ENCODE results near the gene ARHGEF37. TPM values are rescaled to one million over a fixed set of nuclear protein-coding genes. Genes with fewer than 3 reads are reported as not detected.

ARHGEF37 gene
- total and polyA plus RNA-seq, 4 donors: 0.71 to 6.1 (median 2.7) TPM

DNA sequence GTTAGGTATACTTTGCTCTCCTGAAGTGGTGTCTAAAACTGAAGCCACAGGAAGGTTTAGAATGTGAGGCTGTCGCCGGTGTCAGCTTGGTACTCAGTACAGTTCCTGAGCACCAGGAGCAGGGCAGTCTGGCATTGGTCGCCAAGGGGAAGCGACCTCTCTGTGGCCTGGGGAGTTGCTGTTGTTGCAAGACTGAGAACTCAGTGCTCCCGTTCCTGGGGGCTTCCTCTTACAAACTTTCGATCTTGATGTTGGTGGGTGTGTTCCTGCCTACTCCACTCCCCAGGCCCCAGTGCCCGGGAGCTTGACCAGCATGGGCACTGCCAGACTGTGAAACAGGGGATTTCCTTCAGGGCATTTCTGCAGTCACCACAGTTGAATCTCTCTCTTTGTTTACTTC, 96.4 kb downstream of the ARHGEF37 start:
- no peaks in the 10 kb centered on the region for H3K27me3 ChIP-seq (ENCODE audit: control insufficient read depth in 4 of 4, insufficient read depth in 4 of 4, low read length in 3 of 4)
- H3K9me3 ChIP-seq (ENCODE audit: control insufficient read depth in 4 of 4, low read length in 3 of 4): no peaks in the 10 kb centered on the region
- TF ChIP-seq SP1 (IDR thresholded peaks at IDR 0.05) (no peak), HNF4G (IDR thresholded peaks at IDR 0.05) (no peak), FOXA1 (IDR thresholded peaks at IDR 0.05) (no peak), RXRA (IDR thresholded peaks at IDR 0.05) (no peak), YY1 (IDR thresholded peaks at IDR 0.05) (no peak), FOXA2 (IDR thresholded peaks at IDR 0.05) (no peak), NR2F2 (IDR thresholded peaks at IDR 0.05) (no peak), HNF4A (conservative IDR thresholded peaks at IDR 0.05) (no peak), EGR1 (IDR thresholded peaks at IDR 0.05; ENCODE audit: low read depth in 2 of 2) (no peak), TAF1 (conservative IDR thresholded peaks at IDR 0.05) (no peak), JUND (IDR thresholded peaks at IDR 0.05) (no peak), RAD21 (IDR thresholded peaks at IDR 0.05) (no peak), GABPA (IDR thresholded peaks at IDR 0.05 in 1 of 2, conservative IDR thresholded peaks at IDR 0.05 in 1 of 2) (no peak)
- TF ChIP-seq, protein P1, sequence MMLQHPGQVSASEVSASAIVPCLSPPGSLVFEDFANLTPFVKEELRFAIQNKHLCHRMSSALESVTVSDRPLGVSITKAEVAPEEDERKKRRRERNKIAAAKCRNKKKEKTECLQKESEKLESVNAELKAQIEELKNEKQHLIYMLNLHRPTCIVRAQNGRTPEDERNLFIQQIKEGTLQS (IDR thresholded peaks at IDR 0.05): no peak
- TF ChIP-seq, protein P2, sequence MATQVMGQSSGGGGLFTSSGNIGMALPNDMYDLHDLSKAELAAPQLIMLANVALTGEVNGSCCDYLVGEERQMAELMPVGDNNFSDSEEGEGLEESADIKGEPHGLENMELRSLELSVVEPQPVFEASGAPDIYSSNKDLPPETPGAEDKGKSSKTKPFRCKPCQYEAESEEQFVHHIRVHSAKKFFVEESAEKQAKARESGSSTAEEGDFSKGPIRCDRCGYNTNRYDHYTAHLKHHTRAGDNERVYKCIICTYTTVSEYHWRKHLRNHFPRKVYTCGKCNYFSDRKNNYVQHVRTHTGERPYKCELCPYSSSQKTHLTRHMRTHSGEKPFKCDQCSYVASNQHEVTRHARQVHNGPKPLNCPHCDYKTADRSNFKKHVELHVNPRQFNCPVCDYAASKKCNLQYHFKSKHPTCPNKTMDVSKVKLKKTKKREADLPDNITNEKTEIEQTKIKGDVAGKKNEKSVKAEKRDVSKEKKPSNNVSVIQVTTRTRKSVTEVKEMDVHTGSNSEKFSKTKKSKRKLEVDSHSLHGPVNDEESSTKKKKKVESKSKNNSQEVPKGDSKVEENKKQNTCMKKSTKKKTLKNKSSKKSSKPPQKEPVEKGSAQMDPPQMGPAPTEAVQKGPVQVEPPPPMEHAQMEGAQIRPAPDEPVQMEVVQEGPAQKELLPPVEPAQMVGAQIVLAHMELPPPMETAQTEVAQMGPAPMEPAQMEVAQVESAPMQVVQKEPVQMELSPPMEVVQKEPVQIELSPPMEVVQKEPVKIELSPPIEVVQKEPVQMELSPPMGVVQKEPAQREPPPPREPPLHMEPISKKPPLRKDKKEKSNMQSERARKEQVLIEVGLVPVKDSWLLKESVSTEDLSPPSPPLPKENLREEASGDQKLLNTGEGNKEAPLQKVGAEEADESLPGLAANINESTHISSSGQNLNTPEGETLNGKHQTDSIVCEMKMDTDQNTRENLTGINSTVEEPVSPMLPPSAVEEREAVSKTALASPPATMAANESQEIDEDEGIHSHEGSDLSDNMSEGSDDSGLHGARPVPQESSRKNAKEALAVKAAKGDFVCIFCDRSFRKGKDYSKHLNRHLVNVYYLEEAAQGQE (IDR thresholded peaks at IDR 0.05): no peak
- TF ChIP-seq, protein P3, sequence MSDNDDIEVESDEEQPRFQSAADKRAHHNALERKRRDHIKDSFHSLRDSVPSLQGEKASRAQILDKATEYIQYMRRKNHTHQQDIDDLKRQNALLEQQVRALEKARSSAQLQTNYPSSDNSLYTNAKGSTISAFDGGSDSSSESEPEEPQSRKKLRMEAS (IDR thresholded peaks at IDR 0.05): no peak
- TF ChIP-seq, protein P4, sequence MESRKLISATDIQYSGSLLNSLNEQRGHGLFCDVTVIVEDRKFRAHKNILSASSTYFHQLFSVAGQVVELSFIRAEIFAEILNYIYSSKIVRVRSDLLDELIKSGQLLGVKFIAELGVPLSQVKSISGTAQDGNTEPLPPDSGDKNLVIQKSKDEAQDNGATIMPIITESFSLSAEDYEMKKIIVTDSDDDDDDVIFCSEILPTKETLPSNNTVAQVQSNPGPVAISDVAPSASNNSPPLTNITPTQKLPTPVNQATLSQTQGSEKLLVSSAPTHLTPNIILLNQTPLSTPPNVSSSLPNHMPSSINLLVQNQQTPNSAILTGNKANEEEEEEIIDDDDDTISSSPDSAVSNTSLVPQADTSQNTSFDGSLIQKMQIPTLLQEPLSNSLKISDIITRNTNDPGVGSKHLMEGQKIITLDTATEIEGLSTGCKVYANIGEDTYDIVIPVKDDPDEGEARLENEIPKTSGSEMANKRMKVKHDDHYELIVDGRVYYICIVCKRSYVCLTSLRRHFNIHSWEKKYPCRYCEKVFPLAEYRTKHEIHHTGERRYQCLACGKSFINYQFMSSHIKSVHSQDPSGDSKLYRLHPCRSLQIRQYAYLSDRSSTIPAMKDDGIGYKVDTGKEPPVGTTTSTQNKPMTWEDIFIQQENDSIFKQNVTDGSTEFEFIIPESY (IDR thresholded peaks at IDR 0.05): no peak
- TF ChIP-seq, protein P5, sequence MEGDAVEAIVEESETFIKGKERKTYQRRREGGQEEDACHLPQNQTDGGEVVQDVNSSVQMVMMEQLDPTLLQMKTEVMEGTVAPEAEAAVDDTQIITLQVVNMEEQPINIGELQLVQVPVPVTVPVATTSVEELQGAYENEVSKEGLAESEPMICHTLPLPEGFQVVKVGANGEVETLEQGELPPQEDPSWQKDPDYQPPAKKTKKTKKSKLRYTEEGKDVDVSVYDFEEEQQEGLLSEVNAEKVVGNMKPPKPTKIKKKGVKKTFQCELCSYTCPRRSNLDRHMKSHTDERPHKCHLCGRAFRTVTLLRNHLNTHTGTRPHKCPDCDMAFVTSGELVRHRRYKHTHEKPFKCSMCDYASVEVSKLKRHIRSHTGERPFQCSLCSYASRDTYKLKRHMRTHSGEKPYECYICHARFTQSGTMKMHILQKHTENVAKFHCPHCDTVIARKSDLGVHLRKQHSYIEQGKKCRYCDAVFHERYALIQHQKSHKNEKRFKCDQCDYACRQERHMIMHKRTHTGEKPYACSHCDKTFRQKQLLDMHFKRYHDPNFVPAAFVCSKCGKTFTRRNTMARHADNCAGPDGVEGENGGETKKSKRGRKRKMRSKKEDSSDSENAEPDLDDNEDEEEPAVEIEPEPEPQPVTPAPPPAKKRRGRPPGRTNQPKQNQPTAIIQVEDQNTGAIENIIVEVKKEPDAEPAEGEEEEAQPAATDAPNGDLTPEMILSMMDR (IDR thresholded peaks at IDR 0.05; ENCODE audit: low read depth, low read length, missing input control): no peak
- H3K27ac ChIP-seq (ENCODE audit: low read depth in 1 of 2, low read length in 2 of 2): no peak overlapping the region
- H3K36me3 ChIP-seq (ENCODE audit: control insufficient read depth in 4 of 4, insufficient read depth in 3 of 4, low read depth in 1 of 4, low read length in 3 of 4): no peaks in the 10 kb centered on the region
- no peak overlapping the region for H3K4me3 ChIP-seq (ENCODE audit: low read depth in 1 of 3, low read length in 3 of 3)
- no peaks in the 10 kb centered on the region for H3K4me1 ChIP-seq (ENCODE audit: control insufficient read depth in 4 of 4, insufficient read depth in 4 of 4, low read length in 3 of 4)
- no peak for DNase-seq (ENCODE audit: low spot score)
- no peak overlapping the region for H3K9ac ChIP-seq (ENCODE audit: low read depth in 1 of 2, low read length in 2 of 2)
- WGBS: 77% methylated on average over 7 of the region's 7 CpGs

Measured in liver (tissue), 9 donors.